A673 (cell line): Measurements from ENCODE around the gene COX6B2. TPM values are rescaled to one million over a fixed set of nuclear protein-coding genes. Genes with fewer than 3 reads are reported as not detected.

Experiments
- BruUV-seq: library from RNA; stranded (reverse); fragments of 400-500 nt; replicated peaks from 2 replicates; lab custom pipeline; 2021; lab: Mats Ljungman, UMichigan
- CTCF ChIA-PET: fragments of 300-600 bp; sonication (Branson Sonifier 250); formaldehyde crosslinking; loops from one replicate; lab custom pipeline; 2022; ENCODE audit warnings: antibody characterized with exemption; lab: Charles Lee
- POLR2A ChIA-PET: fragments of 300-600 bp; sonication (Branson Sonifier 250); formaldehyde crosslinking; loops from one replicate; lab custom pipeline; 2022; ENCODE audit warnings: antibody characterized with exemption; ENCODE audit not compliant: low non-redundant PET; lab: Charles Lee
- DNase-seq: peaks from one replicate; pipeline ENCODE4 v3.0.0-alpha.2; 2015; ENCODE audit warnings: low spot score
- H3K27ac ChIP-seq: fragments of 200-600 bp; sonication (generic); 2 replicates; pipeline ENCODE4 v1.5.1; 2016; ENCODE audit warnings: mixed run types, low read depth, mild to moderate bottlenecking, mixed read lengths, antibody characterized with exemption, low read length; ENCODE audit not compliant: poor library complexity, severe bottlenecking
- H3K27me3 ChIP-seq: fragments of 200-600 bp; sonication (generic); replicated peaks from 2 replicates; pipeline ENCODE4 v1.6.1; 2017; ENCODE audit warnings: mixed run types, low read depth, mild to moderate bottlenecking, mixed read lengths, antibody characterized with exemption, low read length; ENCODE audit not compliant: insufficient read depth, poor library complexity
- H3K36me3 ChIP-seq: fragments of 200-600 bp; sonication (generic); 2 replicates; pipeline ENCODE4 v1.6.1; 2016; ENCODE audit warnings: mixed run types, mild to moderate bottlenecking, mixed read lengths, antibody characterized with exemption, low read length; ENCODE audit not compliant: insufficient read depth, poor library complexity, severe bottlenecking
- H3K4me1 ChIP-seq: fragments of 200-600 bp; sonication (generic); 2 replicates; pipeline ENCODE4 v1.6.1; 2017; ENCODE audit warnings: mixed run types, mild to moderate bottlenecking, mixed read lengths, antibody characterized with exemption, low read length; ENCODE audit not compliant: insufficient read depth, poor library complexity, severe bottlenecking
- H3K4me3 ChIP-seq: fragments of 200-600 bp; sonication (generic); 2 replicates; pipeline ENCODE4 v1.5.1; 2016; ENCODE audit warnings: low read depth, mixed run types, mild to moderate bottlenecking, mixed read lengths, low read length; ENCODE audit not compliant: poor library complexity, severe bottlenecking
- H3K9me3 ChIP-seq: fragments of 200-600 bp; sonication (generic); 2 replicates; pipeline ENCODE4 v1.6.1; 2016; ENCODE audit warnings: mixed run types, low read depth, mild to moderate bottlenecking, mixed read lengths, antibody characterized with exemption, low read length; ENCODE audit not compliant: poor library complexity, severe bottlenecking
- CTCF ChIP-seq: fragments of 300-800, 200-600 bp; sonication (generic); conservative IDR thresholded peaks from 2 replicates; pipeline ENCODE4 v1.5.1; 2017; ENCODE audit warnings: low read depth, mild to moderate bottlenecking, antibody characterized with exemption, low read length, moderate library complexity, mixed read lengths
- EZH2 ChIP-seq: fragments of 200-600 bp; sonication (generic); IDR thresholded peaks from 2 replicates; pipeline ENCODE4 v1.6.1; 2017; ENCODE audit warnings: borderline replicate concordance, low read depth, mild to moderate bottlenecking, mixed read lengths, antibody characterized with exemption, low read length; ENCODE audit not compliant: poor library complexity, severe bottlenecking
- intact Hi-C: fragments of 100-400 bp; cut with micrococcal nuclease; formaldehyde crosslinking; loops from one replicate; pipeline ENCODE4 v1.10.0; 2022; ENCODE audit not compliant: unreplicated experiment
- total RNA-seq: library from RNA; stranded (reverse); gene quantifications from 2 replicates; pipeline ENCODE4 v1.2.3, GENCODE V29; 2021

COX6B2 gene
- total RNA-seq, 1 experiment from 2014 or later: not detected

DNA sequence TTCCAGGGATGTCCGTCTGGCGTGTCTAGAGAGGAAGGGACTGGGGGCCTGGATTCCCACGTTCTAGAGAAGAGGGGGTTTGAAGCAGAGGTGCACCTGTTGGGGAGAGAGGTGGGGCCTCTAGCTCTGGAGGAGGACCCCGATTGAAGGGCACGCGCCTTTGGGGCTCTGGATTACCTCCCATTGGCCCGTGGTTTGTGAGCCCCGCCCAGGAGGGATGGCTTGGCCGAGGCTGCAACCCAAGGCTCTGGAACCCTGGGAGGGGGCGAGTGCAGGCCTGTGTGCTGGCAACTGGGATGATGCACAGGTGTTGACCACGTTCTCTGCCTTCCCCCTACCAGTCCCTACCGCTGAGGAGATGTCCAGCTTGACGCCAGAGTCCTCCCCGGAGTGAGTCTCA, 49.5 kb downstream of the COX6B2 start:
- peaks cover 4% of the 10 kb centered on the region for H3K4me1 ChIP-seq
- TF ChIP-seq EZH2: no peak
- TF ChIP-seq CTCF: no peak
- intact Hi-C loops: loop anchor here (10.0 kb wide), 1 partner anchor 80 kb away; the partner anchor contains the start of genes RPL28 and TMEM238
- CTCF ChIA-PET: no interaction called here
- POLR2A ChIA-PET: no interaction called here
- DNase-seq: no peak
- H3K36me3 ChIP-seq: peaks cover 50% of the 10 kb centered on the region
- H3K27me3 ChIP-seq: no peaks in the 10 kb centered on the region
- no peak overlapping the region for H3K27ac ChIP-seq
- no peak overlapping the region for H3K4me3 ChIP-seq
- BruUV-seq: no TSS peak
- no peaks in the 10 kb centered on the region for H3K9me3 ChIP-seq

- Histone ChIP-seq H3K4me1 (peaks cover 4% of the 10 kb centered on the region), H3K9me3 (no peaks in the 10 kb centered on the region), H3K27ac (no peak overlapping the region), H3K27me3 (no peaks in the 10 kb centered on the region), H3K4me3 (no peak overlapping the region), H3K36me3 (peaks cover 48% of the 10 kb centered on the region)
- ChIA-PET CTCF (no interaction called here), POLR2A (no interaction called here)
- TF ChIP-seq CTCF: no peak
- TF ChIP-seq EZH2: no peak
- intact Hi-C loops: loop anchor here (10.0 kb wide), 1 partner anchor 80 kb away; the partner anchor contains the start of genes RPL28 and TMEM238
- BruUV-seq: no TSS peak
- peak; percentile 76 for DNase-seq
These were observed 50.1 kb downstream of the COX6B2 start for GRCh38 chr19:55304279-55304978.

DNA sequence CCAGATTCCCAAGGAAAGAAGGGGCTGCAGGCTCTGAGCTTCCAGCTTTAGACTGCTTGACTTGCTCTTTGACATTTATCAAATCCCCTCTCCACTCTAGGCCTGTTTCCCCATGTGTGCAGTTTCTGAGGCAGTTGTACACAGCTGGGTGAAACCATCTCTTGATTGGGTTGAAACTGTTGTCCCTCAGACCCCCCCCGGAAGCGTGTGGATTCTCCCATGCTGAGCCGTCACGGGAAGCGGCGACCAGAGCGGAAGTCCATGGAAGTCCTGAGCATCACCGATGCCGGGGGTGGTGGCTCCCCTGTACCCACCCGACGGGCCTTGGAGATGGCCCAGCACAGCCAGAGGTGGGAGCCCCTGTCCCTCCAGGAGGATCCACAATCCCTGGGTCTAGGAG, 51.0 kb downstream of the COX6B2 start:
- no TSS peak for BruUV-seq
- CTCF ChIA-PET: no interaction called here
- Histone ChIP-seq H3K4me3 (no peak overlapping the region), H3K27ac (no peak overlapping the region), H3K36me3 (peaks cover 42% of the 10 kb centered on the region), H3K9me3 (no peaks in the 10 kb centered on the region), H3K27me3 (no peaks in the 10 kb centered on the region), H3K4me1 (peaks cover 4% of the 10 kb centered on the region)
- TF ChIP-seq CTCF (no peak), EZH2 (no peak)
- POLR2A ChIA-PET: no interaction called here
- DNase-seq: no peak
- intact Hi-C loops: loop anchor here (10.0 kb wide), 1 partner anchor 81 kb away; the partner anchor contains the start of genes RPL28 and TMEM238
